ENCODE results near the gene TLE4.
"Not testable (repeated sequence)": the region's sequence is repeated elsewhere in the genome, so short reads cannot be mapped to it uniquely, and the experiment has no call there.

Gene TLE4

DNA sequence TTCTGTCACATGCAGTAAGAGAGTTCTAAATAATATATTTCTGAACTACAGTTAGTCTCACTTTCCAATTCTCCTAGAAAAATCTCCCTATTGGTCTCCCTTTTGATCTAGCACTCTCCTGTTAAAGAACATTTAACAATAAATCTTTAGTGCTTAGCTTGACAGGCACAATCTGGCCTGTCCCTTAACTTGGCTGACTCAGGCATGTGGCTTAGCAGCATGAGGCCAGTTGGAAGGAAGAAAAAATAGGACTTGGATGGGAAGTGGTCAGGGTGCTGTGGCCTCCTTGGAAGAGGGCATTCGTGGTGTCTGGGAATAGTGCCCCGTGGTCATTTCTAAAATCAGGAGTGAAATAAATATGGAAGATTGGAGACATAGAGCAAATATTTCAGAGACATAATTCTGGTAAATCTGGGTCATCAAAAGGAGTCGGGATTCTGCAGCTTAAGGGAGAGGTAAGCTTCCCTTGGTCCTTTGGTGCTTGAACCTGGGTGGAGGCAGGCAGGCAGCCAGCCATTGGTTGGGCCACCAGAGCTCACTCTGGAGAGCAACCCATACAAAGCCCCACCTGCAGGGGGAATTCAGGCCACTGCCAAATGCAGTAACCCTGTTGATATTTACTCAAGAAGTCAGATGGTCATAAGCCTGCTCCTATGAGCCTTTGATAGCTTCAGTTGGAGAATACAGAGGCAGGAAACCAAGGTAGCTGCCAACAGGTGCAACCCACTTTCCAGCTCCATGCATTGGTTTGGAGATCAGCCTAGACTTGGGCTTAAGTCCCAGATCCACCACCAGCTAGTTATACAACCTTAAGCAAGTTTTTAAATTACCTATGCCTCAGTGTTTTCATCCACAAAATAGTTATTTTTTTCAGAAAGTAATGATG lies 28.8 kb upstream of the TLE4 start:
- Histone ChIP-seq H3K9ac (ENCODE audit: low read length) (no peak overlapping the region), H3F3A (ENCODE audit: insufficient read depth) (no peaks in the 10 kb centered on the region), H3K27me3 (ENCODE audit: low read length) (no peaks in the 10 kb centered on the region), H3K9me2 (replicated peaks; ENCODE audit: insufficient read depth, low read length) (no peaks in the 10 kb centered on the region), H3K36me3 (ENCODE audit: low read length) (no peaks in the 10 kb centered on the region), H3K4me2 (ENCODE audit: low read depth, low read length, poor library complexity, severe bottlenecking) (no peak overlapping the region), H3K27ac (ENCODE audit: low read depth, low read length) (no peak overlapping the region), H2AFZ (ENCODE audit: low read depth, low read length, severe bottlenecking) (no peak overlapping the region), H3K79me2 (ENCODE audit: insufficient read depth, low read length) (no peaks in the 10 kb centered on the region), H3K4me3 (ENCODE audit: insufficient read depth, low read length, poor library complexity, severe bottlenecking) (no peak overlapping the region), H4K20me1 (ENCODE audit: low read depth, low read length) (no peaks in the 10 kb centered on the region), H3K9me3 (ENCODE audit: insufficient read depth, low read length) (no peaks in the 10 kb centered on the region)
- no peak for TF ChIP-seq EZH2phosphoT487 (conservative IDR thresholded peaks at IDR 0.05; ENCODE audit: low read length)
- TF ChIP-seq, protein P1, sequence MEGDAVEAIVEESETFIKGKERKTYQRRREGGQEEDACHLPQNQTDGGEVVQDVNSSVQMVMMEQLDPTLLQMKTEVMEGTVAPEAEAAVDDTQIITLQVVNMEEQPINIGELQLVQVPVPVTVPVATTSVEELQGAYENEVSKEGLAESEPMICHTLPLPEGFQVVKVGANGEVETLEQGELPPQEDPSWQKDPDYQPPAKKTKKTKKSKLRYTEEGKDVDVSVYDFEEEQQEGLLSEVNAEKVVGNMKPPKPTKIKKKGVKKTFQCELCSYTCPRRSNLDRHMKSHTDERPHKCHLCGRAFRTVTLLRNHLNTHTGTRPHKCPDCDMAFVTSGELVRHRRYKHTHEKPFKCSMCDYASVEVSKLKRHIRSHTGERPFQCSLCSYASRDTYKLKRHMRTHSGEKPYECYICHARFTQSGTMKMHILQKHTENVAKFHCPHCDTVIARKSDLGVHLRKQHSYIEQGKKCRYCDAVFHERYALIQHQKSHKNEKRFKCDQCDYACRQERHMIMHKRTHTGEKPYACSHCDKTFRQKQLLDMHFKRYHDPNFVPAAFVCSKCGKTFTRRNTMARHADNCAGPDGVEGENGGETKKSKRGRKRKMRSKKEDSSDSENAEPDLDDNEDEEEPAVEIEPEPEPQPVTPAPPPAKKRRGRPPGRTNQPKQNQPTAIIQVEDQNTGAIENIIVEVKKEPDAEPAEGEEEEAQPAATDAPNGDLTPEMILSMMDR (IDR thresholded peaks at IDR 0.05; ENCODE audit: insufficient read depth, low read length, poor library complexity, severe bottlenecking), result no peak

DNA sequence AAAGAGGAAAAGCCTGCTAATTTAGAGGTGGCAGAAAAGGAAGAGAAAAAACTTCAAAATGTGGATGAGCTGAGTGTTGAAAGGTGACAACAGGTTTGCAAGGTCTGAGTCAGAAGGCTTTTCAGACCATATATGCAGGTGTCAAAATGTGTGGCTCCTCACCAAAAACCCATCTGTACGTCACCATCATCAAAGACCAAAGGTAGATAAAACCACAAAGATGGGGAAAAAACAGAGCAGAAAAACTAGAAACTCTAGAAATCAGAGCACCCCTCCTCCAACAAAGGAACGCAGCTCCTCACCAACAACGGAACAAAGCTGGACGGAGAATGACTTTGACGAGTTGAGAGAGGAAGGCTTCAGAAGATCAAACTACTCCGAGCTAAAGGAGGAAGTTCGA lies 27.4 kb upstream of the TLE4 start:
- not testable (repeated sequence) for H3K27ac ChIP-seq (ENCODE audit: low read depth, low read length); H2AFZ ChIP-seq (ENCODE audit: low read depth, low read length, severe bottlenecking); H3K27me3 ChIP-seq (ENCODE audit: low read length); H4K20me1 ChIP-seq (ENCODE audit: low read depth, low read length); H3K9ac ChIP-seq (ENCODE audit: low read length); H3F3A ChIP-seq (ENCODE audit: insufficient read depth); H3K79me2 ChIP-seq (ENCODE audit: insufficient read depth, low read length); H3K36me3 ChIP-seq (ENCODE audit: low read length); H3K4me2 ChIP-seq (ENCODE audit: low read depth, low read length, poor library complexity, severe bottlenecking); H3K9me2 ChIP-seq (replicated peaks; ENCODE audit: insufficient read depth, low read length); H3K4me3 ChIP-seq (ENCODE audit: insufficient read depth, low read length, poor library complexity, severe bottlenecking); H3K9me3 ChIP-seq (ENCODE audit: insufficient read depth, low read length)

DNA sequence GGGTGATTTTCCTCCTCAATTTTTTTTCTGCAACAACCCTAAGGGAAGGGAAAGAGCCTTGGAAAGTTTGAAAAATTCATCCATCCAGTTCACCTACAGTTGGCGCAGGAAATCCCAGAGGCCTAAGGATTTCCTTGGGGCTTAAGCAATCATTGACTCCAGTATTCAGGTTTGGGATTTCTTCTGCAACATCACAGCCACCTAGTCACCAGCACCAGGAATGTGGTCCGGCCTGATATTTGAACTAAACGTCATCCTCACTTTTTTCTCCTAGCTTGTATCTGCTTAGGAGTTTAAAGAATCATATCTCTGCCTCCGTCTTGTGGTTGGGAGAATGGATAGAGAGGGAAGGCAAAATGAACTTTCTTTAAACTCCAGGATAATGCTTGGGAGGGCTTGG lies 20.2 kb upstream of the TLE4 start:
- no peaks in the 10 kb centered on the region for H3K36me3 ChIP-seq (ENCODE audit: low read length)
- no peaks in the 10 kb centered on the region for H3K27me3 ChIP-seq (ENCODE audit: low read length)
- H3K9ac ChIP-seq (ENCODE audit: low read length), result no peak overlapping the region
- H3K9me3 ChIP-seq (ENCODE audit: insufficient read depth, low read length), result no peaks in the 10 kb centered on the region
- H2AFZ ChIP-seq (ENCODE audit: low read depth, low read length, severe bottlenecking), result no peak overlapping the region
- no peak overlapping the region for H3K27ac ChIP-seq (ENCODE audit: low read depth, low read length)
- no peak overlapping the region for H3K4me3 ChIP-seq (ENCODE audit: insufficient read depth, low read length, poor library complexity, severe bottlenecking)
- TF ChIP-seq, protein P1 (IDR thresholded peaks at IDR 0.05; ENCODE audit: insufficient read depth, low read length, poor library complexity, severe bottlenecking), result no peak
- TF ChIP-seq EZH2phosphoT487 (conservative IDR thresholded peaks at IDR 0.05; ENCODE audit: low read length), result no peak
- H4K20me1 ChIP-seq (ENCODE audit: low read depth, low read length), result no peaks in the 10 kb centered on the region
- H3K79me2 ChIP-seq (ENCODE audit: insufficient read depth, low read length), result no peaks in the 10 kb centered on the region
- no peaks in the 10 kb centered on the region for H3K9me2 ChIP-seq (replicated peaks; ENCODE audit: insufficient read depth, low read length)
- H3K4me2 ChIP-seq (ENCODE audit: low read depth, low read length, poor library complexity, severe bottlenecking), result no peak overlapping the region
- no peaks in the 10 kb centered on the region for H3F3A ChIP-seq (ENCODE audit: insufficient read depth)

DNA sequence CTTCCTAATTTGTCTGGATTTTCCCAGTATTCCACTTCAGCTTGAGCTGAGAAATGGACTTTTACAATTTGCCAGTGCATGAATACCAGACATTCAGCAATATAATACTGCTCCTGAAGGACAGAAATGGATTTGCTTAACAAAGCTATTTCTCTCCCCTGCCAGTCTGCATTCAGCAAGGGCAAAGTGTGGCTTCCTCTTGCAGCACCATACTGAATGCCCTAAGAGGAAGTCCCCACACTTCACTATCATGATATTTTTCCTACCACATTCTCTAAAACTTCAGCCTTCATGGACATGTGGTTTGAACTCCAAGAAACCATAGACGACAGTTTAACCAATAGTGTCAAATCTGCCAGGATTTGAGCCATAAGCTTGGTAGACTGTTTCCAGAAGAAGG lies 19.8 kb upstream of the TLE4 start:
- Histone ChIP-seq H2AFZ (ENCODE audit: low read depth, low read length, severe bottlenecking) (no peak overlapping the region), H3K9ac (ENCODE audit: low read length) (no peak overlapping the region), H3K4me2 (ENCODE audit: low read depth, low read length, poor library complexity, severe bottlenecking) (no peak overlapping the region), H3K36me3 (ENCODE audit: low read length) (no peaks in the 10 kb centered on the region), H3K27ac (ENCODE audit: low read depth, low read length) (no peak overlapping the region), H3K27me3 (ENCODE audit: low read length) (no peaks in the 10 kb centered on the region), H3K9me3 (ENCODE audit: insufficient read depth, low read length) (no peaks in the 10 kb centered on the region), H3K4me3 (ENCODE audit: insufficient read depth, low read length, poor library complexity, severe bottlenecking) (no peak overlapping the region), H3K9me2 (replicated peaks; ENCODE audit: insufficient read depth, low read length) (no peaks in the 10 kb centered on the region), H3K79me2 (ENCODE audit: insufficient read depth, low read length) (no peaks in the 10 kb centered on the region), H3F3A (ENCODE audit: insufficient read depth) (no peaks in the 10 kb centered on the region), H4K20me1 (ENCODE audit: low read depth, low read length) (no peaks in the 10 kb centered on the region)
- TF ChIP-seq EZH2phosphoT487 (conservative IDR thresholded peaks at IDR 0.05; ENCODE audit: low read length), result no peak
- TF ChIP-seq, protein P1 (IDR thresholded peaks at IDR 0.05; ENCODE audit: insufficient read depth, low read length, poor library complexity, severe bottlenecking), result no peak

All from SU-DHL-6 (cell line).